Measurements from ENCODE around the gene DNAJC5. TPM values are rescaled to one million over a fixed set of nuclear protein-coding genes. Genes with fewer than 3 reads are reported as not detected.
A peak's percentile ranks its signal among the peaks of the same experiment; 100 is the strongest.
"Not testable (repeated sequence)": the region's sequence is repeated elsewhere in the genome, so short reads cannot be mapped to it uniquely, and the experiment has no call there.

Gene DNAJC5
- total RNA-seq, 2 donors from 2014 or later, result 46.8 to 53.4 TPM

GRCh38 chr20:63964412-63964811, 69.5 kb downstream of the DNAJC5 start:
- H3K27me3 Mint-ChIP-seq, result no peaks in the 10 kb centered on the region
- no peaks in the 10 kb centered on the region for H3K4me1 Mint-ChIP-seq
- no peak overlapping the region for H3K4me3 Mint-ChIP-seq
- no peak for ATAC-seq (replicated peaks)
- H3K36me3 Mint-ChIP-seq (ENCODE audit: low read depth), result peaks cover 10% of the 10 kb centered on the region
- H3K27ac Mint-ChIP-seq, result no peak overlapping the region
- no peaks in the 10 kb centered on the region for H3K9me3 Mint-ChIP-seq

DNA sequence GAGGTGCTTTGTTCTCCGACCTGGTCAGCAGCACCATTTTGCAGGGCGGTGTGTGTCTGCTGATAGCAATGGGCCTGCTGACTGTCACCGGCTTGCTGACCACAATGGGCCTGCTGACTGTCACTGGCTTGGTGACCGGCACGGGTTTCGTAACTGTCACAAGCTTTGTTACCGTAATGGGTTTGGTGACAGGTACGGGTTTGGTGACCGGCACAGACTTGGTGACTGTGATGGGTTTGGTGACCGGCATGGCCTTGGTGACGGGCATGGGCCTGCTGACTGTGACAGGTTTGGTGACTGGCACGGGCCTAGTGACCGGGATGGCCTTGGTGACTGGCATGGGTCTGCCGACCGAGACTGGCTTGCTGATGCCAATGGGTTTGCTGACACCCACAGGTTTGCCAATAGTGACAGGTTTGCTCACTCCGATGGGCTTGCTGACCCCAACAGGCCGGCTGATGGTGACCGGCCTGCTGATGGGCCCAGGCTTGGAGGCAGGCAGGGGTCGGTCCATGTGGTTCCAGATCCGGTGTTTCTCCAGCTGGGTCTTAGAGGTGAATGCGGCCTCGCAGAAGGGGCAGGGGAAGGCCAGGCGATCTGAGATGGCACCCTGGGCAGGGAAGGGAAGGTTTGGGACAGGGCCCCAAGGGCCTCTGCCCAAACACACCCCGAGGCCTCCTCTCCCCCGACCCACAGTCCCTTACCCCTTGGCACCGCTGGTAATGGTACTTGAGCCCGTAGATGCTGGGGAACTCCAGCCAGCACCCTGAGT, 71.4 kb downstream of the DNAJC5 start:
- ATAC-seq (replicated peaks), result no peak
- Mint-ChIP-seq H3K9me3 (no peaks in the 10 kb centered on the region), H3K4me3 (no peak overlapping the region), H3K4me1 (no peaks in the 10 kb centered on the region), H3K36me3 (ENCODE audit: low read depth) (peaks cover 10% of the 10 kb centered on the region), H3K27ac (no peak overlapping the region), H3K27me3 (no peaks in the 10 kb centered on the region)

GRCh38 chr20:63966944-63967322, 72.0 kb downstream of the DNAJC5 start:
- ATAC-seq (replicated peaks), result no peak
- Mint-ChIP-seq H3K27me3 (no peaks in the 10 kb centered on the region), H3K36me3 (ENCODE audit: low read depth) (peaks cover 10% of the 10 kb centered on the region), H3K4me3 (no peak overlapping the region), H3K27ac (no peak overlapping the region), H3K9me3 (no peaks in the 10 kb centered on the region), H3K4me1 (no peaks in the 10 kb centered on the region)

DNA sequence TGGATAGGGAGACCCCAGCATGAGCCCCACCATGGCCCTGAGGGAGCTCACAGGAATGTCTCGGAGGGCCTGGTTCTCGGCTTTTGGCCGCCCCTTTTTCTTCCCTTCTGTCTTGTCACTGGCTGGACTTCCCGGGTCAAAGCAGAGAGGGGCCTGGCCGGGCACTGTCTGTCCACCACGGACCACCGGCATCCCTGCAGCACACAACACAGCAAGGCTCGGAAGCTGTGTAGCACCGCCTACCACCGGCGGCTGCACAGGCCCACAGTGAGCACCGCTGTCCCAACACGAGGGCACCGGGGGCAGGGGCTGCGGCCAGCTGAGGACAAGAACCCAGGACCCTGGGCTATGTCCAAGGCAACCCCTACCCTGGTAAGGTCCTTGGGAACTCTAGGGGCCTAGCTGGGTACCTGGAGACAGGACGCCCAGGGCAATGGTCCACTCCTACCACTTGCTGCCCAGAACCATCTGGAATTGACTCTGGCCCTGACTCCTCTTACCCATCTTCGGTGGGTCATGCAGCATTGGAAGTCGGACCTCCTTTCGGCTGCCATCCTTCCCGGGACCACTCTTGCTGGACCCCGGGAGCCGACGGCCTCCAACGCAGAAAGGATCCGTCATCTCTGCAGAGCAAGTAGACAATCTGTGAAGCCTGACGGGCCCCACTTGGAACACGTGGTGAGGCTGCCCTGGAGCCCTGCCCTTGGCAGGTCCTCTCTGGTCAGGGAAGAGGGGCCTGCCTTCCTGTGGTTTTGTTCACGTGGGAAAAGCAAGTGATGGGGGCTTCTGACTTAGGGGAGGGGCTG, 72.6 kb downstream of the DNAJC5 start:
- Mint-ChIP-seq H3K36me3 (ENCODE audit: low read depth) (peaks cover 10% of the 10 kb centered on the region), H3K4me3 (peak overlapping the region; percentile 81), H3K27ac (no peak overlapping the region), H3K4me1 (no peaks in the 10 kb centered on the region), H3K27me3 (no peaks in the 10 kb centered on the region), H3K9me3 (no peaks in the 10 kb centered on the region)
- ATAC-seq (replicated peaks), result no peak

GRCh38 chr20:63968136-63968927, 73.4 kb downstream of the DNAJC5 start:
- no peaks in the 10 kb centered on the region for H3K27me3 Mint-ChIP-seq
- H3K36me3 Mint-ChIP-seq (ENCODE audit: low read depth), result peaks cover 12% of the 10 kb centered on the region
- H3K27ac Mint-ChIP-seq, result peak overlapping the region; percentile 89
- no peak for ATAC-seq (replicated peaks)
- no peaks in the 10 kb centered on the region for H3K9me3 Mint-ChIP-seq
- H3K4me3 Mint-ChIP-seq, result peak overlapping the region; percentile 81
- peaks cover 2% of the 10 kb centered on the region for H3K4me1 Mint-ChIP-seq

- Mint-ChIP-seq H3K36me3 (ENCODE audit: low read depth) (peaks cover 20% of the 10 kb centered on the region), H3K4me1 (peaks cover 10% of the 10 kb centered on the region), H3K27ac (peak overlapping the region; percentile 89), H3K27me3 (no peaks in the 10 kb centered on the region), H3K4me3 (peak overlapping the region; percentile 81), H3K9me3 (no peaks in the 10 kb centered on the region)
- ATAC-seq (replicated peaks), result peak; percentile 43
These were observed 74.2 kb downstream of the DNAJC5 start for GRCh38 chr20:63968928-63969760.

DNA sequence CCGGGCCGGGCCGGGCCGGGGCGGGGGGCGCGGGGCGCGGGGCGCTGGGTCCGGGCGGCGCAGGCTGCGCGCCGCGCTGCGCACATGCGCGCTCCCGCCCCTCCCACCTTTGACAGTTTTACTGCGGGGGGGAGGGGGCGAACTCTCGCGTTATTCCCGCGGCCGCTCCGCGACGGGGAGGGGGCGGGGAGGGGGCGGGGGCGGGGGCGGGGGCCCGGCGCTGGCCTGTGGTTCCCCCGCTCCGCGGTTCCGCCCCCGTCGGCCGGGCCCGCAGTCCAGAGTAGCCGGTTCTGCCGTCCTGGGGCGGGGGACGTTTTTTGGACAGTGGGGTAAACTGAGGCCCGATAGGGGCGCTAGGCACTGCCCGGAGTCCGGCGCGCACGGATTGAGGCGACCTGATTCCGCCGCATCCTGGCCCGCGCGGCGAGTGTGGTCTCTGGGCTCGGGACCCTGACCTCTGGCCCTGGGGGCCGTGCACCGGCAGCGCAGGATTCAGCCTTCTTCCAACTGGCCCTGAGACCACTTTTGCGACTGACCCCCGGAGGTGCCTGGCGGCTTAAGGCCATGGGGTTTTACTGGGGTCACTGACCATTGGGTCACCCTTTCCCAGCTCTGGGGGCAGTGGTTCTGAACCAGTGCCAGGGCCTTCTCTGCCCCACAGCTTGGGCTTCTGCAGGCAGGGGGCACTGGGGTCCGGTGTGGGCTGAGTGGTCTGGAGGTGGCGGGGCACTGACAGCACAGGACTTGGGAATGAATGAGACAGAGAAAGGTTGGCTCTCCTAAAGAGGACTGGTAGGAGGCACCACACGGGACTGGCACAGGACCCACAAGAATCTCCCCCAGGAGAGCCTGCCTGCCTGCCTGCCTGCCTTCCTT, 75.2 kb downstream of the DNAJC5 start, which contains the start of gene ZNF512B:
Gene ZNF512B (minus strand): TSS at position 93 of the 876 bp plus-strand sequence. CDS start 1,980 bp downstream, outside the sequence.
- Mint-ChIP-seq H3K27me3 (no peaks in the 10 kb centered on the region), H3K9me3 (no peaks in the 10 kb centered on the region), H3K27ac (peak within 1 kb of the TSS; percentile 89), H3K4me3 (peak within 1 kb of the TSS; percentile 81), H3K4me1 (peaks cover 11% of the 10 kb centered on the region), H3K36me3 (ENCODE audit: low read depth) (peaks cover 30% of the 10 kb centered on the region)
- peak; percentile 53 for ATAC-seq (replicated peaks)

- Mint-ChIP-seq H3K9me3 (no peaks in the 10 kb centered on the region), H3K36me3 (ENCODE audit: low read depth) (peaks cover 32% of the 10 kb centered on the region), H3K27ac (no peak overlapping the region), H3K4me1 (peaks cover 11% of the 10 kb centered on the region), H3K4me3 (peak overlapping the region; percentile 40), H3K27me3 (no peaks in the 10 kb centered on the region)
- ATAC-seq (replicated peaks), result no peak
These were observed 75.9 kb downstream of the DNAJC5 start for GRCh38 chr20:63970714-63971431.

DNA sequence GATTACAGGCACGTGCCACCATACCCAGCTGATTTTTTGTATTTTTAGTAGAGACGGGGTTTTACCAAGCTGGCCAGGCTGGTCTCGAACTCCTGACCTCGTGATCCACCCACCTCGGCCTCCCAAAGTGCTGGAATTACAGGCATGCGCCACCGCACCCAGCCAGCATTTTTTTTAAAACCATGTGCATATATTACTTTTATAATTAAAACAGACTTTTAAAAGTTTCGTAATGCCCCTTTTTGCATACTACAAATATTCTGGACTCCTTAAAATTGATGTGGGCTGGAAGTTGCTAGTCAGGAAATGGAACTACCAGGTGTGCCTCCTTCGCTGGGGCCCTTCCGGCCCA, 77.0 kb downstream of the DNAJC5 start:
- H3K27ac Mint-ChIP-seq; H3K27me3 Mint-ChIP-seq; H3K9me3 Mint-ChIP-seq; ATAC-seq (replicated peaks); H3K4me3 Mint-ChIP-seq: not testable (repeated sequence)
- Mint-ChIP-seq H3K36me3 (ENCODE audit: low read depth) (peaks cover 33% of the 10 kb centered on the region), H3K4me1 (peaks cover 21% of the 10 kb centered on the region)

- no peak overlapping the region for H3K27ac Mint-ChIP-seq
- H3K9me3 Mint-ChIP-seq, result no peaks in the 10 kb centered on the region
- no peak overlapping the region for H3K4me3 Mint-ChIP-seq
- H3K4me1 Mint-ChIP-seq, result peaks cover 27% of the 10 kb centered on the region
- no peaks in the 10 kb centered on the region for H3K27me3 Mint-ChIP-seq
- ATAC-seq (replicated peaks), result no peak
- H3K36me3 Mint-ChIP-seq (ENCODE audit: low read depth), result peaks cover 38% of the 10 kb centered on the region
These were observed 77.6 kb downstream of the DNAJC5 start for GRCh38 chr20:63972312-63973159.

GRCh38 chr20:63973160-63973479, 78.2 kb downstream of the DNAJC5 start:
- H3K27me3 Mint-ChIP-seq, result no peaks in the 10 kb centered on the region
- H3K27ac Mint-ChIP-seq, result peak overlapping the region; percentile 66
- peak overlapping the region; percentile 30 for H3K4me3 Mint-ChIP-seq
- H3K9me3 Mint-ChIP-seq, result no peaks in the 10 kb centered on the region
- H3K36me3 Mint-ChIP-seq (ENCODE audit: low read depth), result peaks cover 38% of the 10 kb centered on the region
- no peak for ATAC-seq (replicated peaks)
- H3K4me1 Mint-ChIP-seq, result peaks cover 31% of the 10 kb centered on the region
